PC-3 (cell line): ENCODE data around the gene CACNA1S. TPM values are rescaled to one million over a fixed set of nuclear protein-coding genes. Genes with fewer than 3 reads are reported as not detected.

Experiments used
- ATAC-seq: fragments of 200-7000 bp; cut with Tn5 transposase; 2 replicates; pipeline ENCODE4 v1.9.1; 2020; ENCODE audit warnings: mild to moderate bottlenecking, moderate library complexity
- BruUV-seq: library from RNA; stranded (reverse); fragments of 400-500 nt; replicated peaks from 2 replicates; lab custom pipeline; 2021; lab: Mats Ljungman, UMichigan
- CTCF ChIA-PET: fragments of 300-600 bp; sonication (Branson Sonifier 250); formaldehyde crosslinking; loops from one replicate; lab custom pipeline; 2022; ENCODE audit warnings: antibody characterized with exemption; lab: Charles Lee
- POLR2A ChIA-PET: fragments of 300-600 bp; sonication (Branson Sonifier 250); formaldehyde crosslinking; loops from one replicate; lab custom pipeline; 2022; ENCODE audit warnings: antibody characterized with exemption; ENCODE audit not compliant: unreplicated experiment; lab: Charles Lee
- DNase-seq: peaks from one replicate; pipeline ENCODE4 v3.0.0-alpha.2; 2015
- H2AFZ ChIP-seq: fragments of 300-600 bp; sonication (generic); 2 replicates; pipeline ENCODE4 v1.6.0; 2016; ENCODE audit warnings: antibody characterized with exemption, low read length
- H3F3A ChIP-seq: fragments of 300-600 bp; sonication (generic); one replicate; pipeline ENCODE4 v1.6.0; 2017; ENCODE audit warnings: antibody characterized with exemption, low read length, control low read depth, mild to moderate bottlenecking; ENCODE audit not compliant: unreplicated experiment
- H3K27ac ChIP-seq: fragments of 300-600 bp; sonication (generic); 2 replicates; pipeline ENCODE4 v1.5.1; 2016; ENCODE audit warnings: mild to moderate bottlenecking, low read length
- H3K27me3 ChIP-seq: fragments of 300-600 bp; sonication (generic); 2 replicates; pipeline ENCODE4 v1.6.1; 2016; ENCODE audit warnings: low read length, mixed read lengths
- H3K36me3 ChIP-seq: fragments of 300-600 bp; sonication (generic); 2 replicates; pipeline ENCODE4 v1.6.1; 2016; ENCODE audit warnings: low read depth, mixed run types, low read length, mixed read lengths
- H3K4me1 ChIP-seq: fragments of 300-600 bp; sonication (generic); 2 replicates; pipeline ENCODE4 v1.5.1; 2016; ENCODE audit warnings: low read length; ENCODE audit not compliant: insufficient read depth
- H3K4me2 ChIP-seq: fragments of 300-600 bp; sonication (generic); 2 replicates; pipeline ENCODE4 v1.6.0; 2016; ENCODE audit warnings: low read length
- H3K4me3 ChIP-seq: fragments of 300-600 bp; sonication (generic); 2 replicates; pipeline ENCODE4 v1.5.1; 2016; ENCODE audit warnings: mild to moderate bottlenecking, low read length, mixed read lengths
- H3K79me2 ChIP-seq: fragments of 300-600 bp; sonication (generic); 2 replicates; pipeline ENCODE4 v1.6.1; 2017; ENCODE audit warnings: low read length, mixed read lengths
- H3K9ac ChIP-seq: fragments of 300-600 bp; sonication (generic); 2 replicates; pipeline ENCODE4 v1.6.0; 2016; ENCODE audit warnings: mild to moderate bottlenecking, low read length
- H3K9me2 ChIP-seq: fragments of 300-600 bp; sonication (generic); replicated peaks from 2 replicates; pipeline ENCODE4 v1.6.1; 2016; ENCODE audit warnings: mixed run types, low read length, mixed read lengths
- H3K9me3 ChIP-seq: fragments of 300-600 bp; sonication (generic); 2 replicates; pipeline ENCODE4 v1.6.1; 2016; ENCODE audit warnings: low read length, mixed read lengths
- H4K20me1 ChIP-seq: fragments of 300-600 bp; sonication (generic); 2 replicates; pipeline ENCODE4 v1.6.1; 2016; ENCODE audit warnings: low read length, mixed read lengths
- EZH2 ChIP-seq: fragments of 300-600 bp; sonication (generic); IDR thresholded peaks from one replicate; pipeline ENCODE4 v1.6.1; 2017; ENCODE audit warnings: antibody characterized with exemption, mild to moderate bottlenecking, low read length; ENCODE audit not compliant: unreplicated experiment
- EZH2phosphoT487 ChIP-seq: fragments of 300-600 bp; sonication (generic); IDR thresholded peaks from 2 replicates; pipeline ENCODE4 v1.6.1; 2018; ENCODE audit warnings: mild to moderate bottlenecking, antibody characterized with exemption, low read length, borderline replicate concordance
- intact Hi-C: fragments of 100-400 bp; cut with micrococcal nuclease; formaldehyde crosslinking; loops from 2 replicates; pipeline ENCODE4 v1.9.0; 2023
- total RNA-seq: library from RNA; depleted of rRNA; stranded (reverse); fragments of >200 nt; gene quantifications from 2 replicates; pipeline ENCODE4 v1.2.3, GENCODE V29; 2014
- TF ChIP-seq, protein P1 (sequence below): fragments of 300-600 bp; sonication (generic); conservative IDR thresholded peaks from 2 replicates; pipeline ENCODE4 v1.5.1; 2017; ENCODE audit warnings: antibody characterized with exemption, low read depth, mild to moderate bottlenecking, low read length

The CACNA1S gene
- total RNA-seq, 1 experiment from 2014 or later = not detected

GRCh38 chr1:201036188-201036842 is 75.9 kb downstream of the CACNA1S start:
- no peaks in the 10 kb centered on the region for H3K9me2 ChIP-seq
- ChIA-PET CTCF (interaction anchor here (0.5 to 0.9 kb wide), 2 partner anchors 9 to 173 kb away, joined by 3 to 4 read pairs; no protein-coding TSS in a partner anchor), POLR2A (no interaction called here)
- H3K9ac ChIP-seq = no peak overlapping the region
- no peaks in the 10 kb centered on the region for H3K36me3 ChIP-seq
- H3K4me2 ChIP-seq = no peak overlapping the region
- no peaks in the 10 kb centered on the region for H4K20me1 ChIP-seq
- no peaks in the 10 kb centered on the region for H3F3A ChIP-seq
- H3K79me2 ChIP-seq = no peaks in the 10 kb centered on the region
- intact Hi-C loops = no loop called here
- TF ChIP-seq, protein P1, sequence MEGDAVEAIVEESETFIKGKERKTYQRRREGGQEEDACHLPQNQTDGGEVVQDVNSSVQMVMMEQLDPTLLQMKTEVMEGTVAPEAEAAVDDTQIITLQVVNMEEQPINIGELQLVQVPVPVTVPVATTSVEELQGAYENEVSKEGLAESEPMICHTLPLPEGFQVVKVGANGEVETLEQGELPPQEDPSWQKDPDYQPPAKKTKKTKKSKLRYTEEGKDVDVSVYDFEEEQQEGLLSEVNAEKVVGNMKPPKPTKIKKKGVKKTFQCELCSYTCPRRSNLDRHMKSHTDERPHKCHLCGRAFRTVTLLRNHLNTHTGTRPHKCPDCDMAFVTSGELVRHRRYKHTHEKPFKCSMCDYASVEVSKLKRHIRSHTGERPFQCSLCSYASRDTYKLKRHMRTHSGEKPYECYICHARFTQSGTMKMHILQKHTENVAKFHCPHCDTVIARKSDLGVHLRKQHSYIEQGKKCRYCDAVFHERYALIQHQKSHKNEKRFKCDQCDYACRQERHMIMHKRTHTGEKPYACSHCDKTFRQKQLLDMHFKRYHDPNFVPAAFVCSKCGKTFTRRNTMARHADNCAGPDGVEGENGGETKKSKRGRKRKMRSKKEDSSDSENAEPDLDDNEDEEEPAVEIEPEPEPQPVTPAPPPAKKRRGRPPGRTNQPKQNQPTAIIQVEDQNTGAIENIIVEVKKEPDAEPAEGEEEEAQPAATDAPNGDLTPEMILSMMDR = no peak
- no peak for TF ChIP-seq EZH2phosphoT487
- no peak for TF ChIP-seq EZH2
- no peak overlapping the region for H3K27ac ChIP-seq
- H3K9me3 ChIP-seq = no peaks in the 10 kb centered on the region
- peaks cover 66% of the 10 kb centered on the region for H3K27me3 ChIP-seq
- no peak for DNase-seq
- no peak overlapping the region for H2AFZ ChIP-seq
- no peaks in the 10 kb centered on the region for H3K4me1 ChIP-seq
- peak; percentile 12 for ATAC-seq
- BruUV-seq = no TSS peak
- no peak overlapping the region for H3K4me3 ChIP-seq

- TF ChIP-seq, protein P1 = no peak
- no peak for TF ChIP-seq EZH2
- no peak for TF ChIP-seq EZH2phosphoT487
- BruUV-seq = no TSS peak
- Histone ChIP-seq H3K4me3 (no peak overlapping the region), H3K79me2 (no peaks in the 10 kb centered on the region), H3K27me3 (peaks cover 82% of the 10 kb centered on the region), H3K9ac (no peak overlapping the region), H2AFZ (no peak overlapping the region), H3K4me2 (no peak overlapping the region), H3K9me2 (no peaks in the 10 kb centered on the region), H3K36me3 (no peaks in the 10 kb centered on the region), H3F3A (no peaks in the 10 kb centered on the region), H3K27ac (no peak overlapping the region), H4K20me1 (no peaks in the 10 kb centered on the region), H3K9me3 (no peaks in the 10 kb centered on the region), H3K4me1 (no peaks in the 10 kb centered on the region)
- intact Hi-C loops = no loop called here
- no peak for DNase-seq
- CTCF ChIA-PET = interaction anchor here (0.6 kb wide), 1 partner anchor 96 kb away, joined by 11 read pairs; no protein-coding TSS in a partner anchor
- POLR2A ChIA-PET = no interaction called here
- ATAC-seq = no peak
Measured at GRCh38 chr1:201034671-201035070, 77.6 kb downstream of the CACNA1S start.

DNA sequence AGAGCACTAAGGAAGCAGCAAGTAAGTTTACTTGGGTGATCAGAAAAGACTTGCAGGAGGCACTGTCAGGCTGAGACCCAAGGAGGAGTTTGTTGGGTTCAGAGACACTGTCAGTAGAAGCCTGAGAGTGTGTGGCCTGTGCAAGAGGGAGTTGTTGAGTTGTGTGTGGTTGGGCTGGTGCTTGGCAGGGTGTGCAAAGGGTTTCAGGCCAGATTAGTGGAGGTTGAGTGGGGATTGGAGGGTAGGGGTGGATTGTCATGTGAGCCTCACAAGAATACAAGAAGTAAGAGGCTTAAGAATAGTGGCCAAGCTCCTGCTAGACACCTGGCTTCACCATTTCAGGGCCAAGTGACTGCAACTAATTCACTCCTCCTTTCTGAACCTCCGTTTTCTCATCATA is 79.8 kb downstream of the CACNA1S start:
- no TSS peak for BruUV-seq
- no peaks in the 10 kb centered on the region for H4K20me1 ChIP-seq

More for the DNA sequence above, 79.8 kb downstream of the CACNA1S start:
- Histone ChIP-seq H3K27me3 (peaks cover 92% of the 10 kb centered on the region), H3K27ac (no peak overlapping the region), H2AFZ (no peak overlapping the region), H3K4me3 (no peak overlapping the region), H3K9me2 (no peaks in the 10 kb centered on the region), H3K4me1 (no peaks in the 10 kb centered on the region), H3K79me2 (no peaks in the 10 kb centered on the region), H3K4me2 (no peak overlapping the region), H3K9me3 (no peaks in the 10 kb centered on the region), H3K9ac (no peak overlapping the region), H3K36me3 (no peaks in the 10 kb centered on the region), H3F3A (no peaks in the 10 kb centered on the region)
- TF ChIP-seq EZH2phosphoT487 = no peak
- TF ChIP-seq EZH2 = no peak
- TF ChIP-seq, protein P1 = no peak
- CTCF ChIA-PET = no interaction called here
- POLR2A ChIA-PET = no interaction called here
- intact Hi-C loops = no loop called here
- no peak for DNase-seq
- no peak for ATAC-seq
